HG03460 (cell line): ENCODE data around the gene HOXB1.

Experiments used
- ATAC-seq: cut with Tn5 transposase; IDR thresholded peaks from one replicate; pipeline ENCODE4 v1.9.1; 2021; ENCODE audit not compliant: unreplicated experiment

HOXB1 gene

GRCh38 chr17:48530887-48531272 lies at the start of gene HOXB1:
TSS of gene HOXB1 (minus strand) at chr17:48531011. CDS start at chr17:48530904, 107 bp downstream.
- ATAC-seq: no peak

- no peak for ATAC-seq
These were observed 49.1 kb upstream of the HOXB1 start for GRCh38 chr17:48579760-48580554.

- ATAC-seq: no peak
These were observed 48.6 kb upstream of the HOXB1 start for GRCh38 chr17:48579471-48579759.

GRCh38 chr17:48578616-48579470 lies 48.0 kb upstream of the HOXB1 start:
- peak; percentile 5 for ATAC-seq

GRCh38 chr17:48577946-48578615 lies 47.3 kb upstream of the HOXB1 start, which contains the start of gene HOXB4:
TSS of gene HOXB4 (minus strand) at chr17:48578350. CDS start at chr17:48578319, 31 bp downstream.
- ATAC-seq: peak; percentile 57

GRCh38 chr17:48577330-48577945 lies 46.6 kb upstream of the HOXB1 start:
- no peak for ATAC-seq

GRCh38 chr17:48576479-48577309 lies 45.9 kb upstream of the HOXB1 start:
- no peak for ATAC-seq

- ATAC-seq: no peak
These were observed 45.1 kb upstream of the HOXB1 start for GRCh38 chr17:48575673-48576478.

- ATAC-seq: no peak
These were observed 44.3 kb upstream of the HOXB1 start for GRCh38 chr17:48575066-48575582.

GRCh38 chr17:48574505-48575065 lies 43.8 kb upstream of the HOXB1 start:
- ATAC-seq: no peak

- ATAC-seq: no peak
These were observed 41.1 kb upstream of the HOXB1 start for GRCh38 chr17:48571826-48572417.

GRCh38 chr17:48571024-48571818 lies 40.4 kb upstream of the HOXB1 start:
- ATAC-seq: no peak

- no peak for ATAC-seq
These were observed 39.7 kb upstream of the HOXB1 start for GRCh38 chr17:48570325-48571023.

- ATAC-seq: no peak
These were observed 39.0 kb upstream of the HOXB1 start for GRCh38 chr17:48569674-48570324.

GRCh38 chr17:48569240-48569582 lies 38.4 kb upstream of the HOXB1 start:
- no peak for ATAC-seq

GRCh38 chr17:48568499-48569239 lies 37.9 kb upstream of the HOXB1 start:
- ATAC-seq: no peak
